ENCODE measurements around the gene GAREM1. TPM values are rescaled to one million over a fixed set of nuclear protein-coding genes. Genes with fewer than 3 reads are reported as not detected.

Gene GAREM1
- total and polyA plus RNA-seq, 12 donors: 3.5 to 69.5 (median 23.0) TPM

DNA sequence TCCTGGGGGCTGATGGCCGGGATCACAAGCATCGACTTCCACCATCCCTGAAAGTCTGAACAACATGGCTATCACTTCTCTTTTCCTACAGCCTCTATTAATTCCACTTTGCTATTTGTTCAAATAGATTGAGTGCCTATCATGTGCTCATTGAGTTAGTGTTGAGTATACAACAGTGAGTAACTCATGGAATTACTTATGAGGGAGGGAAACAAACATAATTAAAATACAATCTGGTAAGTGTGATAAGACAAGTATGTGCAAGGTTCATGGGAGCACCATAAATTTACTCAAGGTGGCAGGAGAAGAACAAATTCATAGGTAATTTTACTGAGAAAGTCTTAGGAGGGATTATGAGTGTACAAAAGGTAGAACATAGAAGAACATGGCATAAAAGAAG, 194.4 kb downstream of the GAREM1 start:
- no peak overlapping the region for H3K4me3 ChIP-seq
- no peaks in the 10 kb centered on the region for H3K36me3 ChIP-seq (replicated peaks in 1 of 2)
- no peak for DNase-seq
- H3K9me3 ChIP-seq (replicated peaks in 1 of 3): no peaks in the 10 kb centered on the region
- TF ChIP-seq, protein P1, sequence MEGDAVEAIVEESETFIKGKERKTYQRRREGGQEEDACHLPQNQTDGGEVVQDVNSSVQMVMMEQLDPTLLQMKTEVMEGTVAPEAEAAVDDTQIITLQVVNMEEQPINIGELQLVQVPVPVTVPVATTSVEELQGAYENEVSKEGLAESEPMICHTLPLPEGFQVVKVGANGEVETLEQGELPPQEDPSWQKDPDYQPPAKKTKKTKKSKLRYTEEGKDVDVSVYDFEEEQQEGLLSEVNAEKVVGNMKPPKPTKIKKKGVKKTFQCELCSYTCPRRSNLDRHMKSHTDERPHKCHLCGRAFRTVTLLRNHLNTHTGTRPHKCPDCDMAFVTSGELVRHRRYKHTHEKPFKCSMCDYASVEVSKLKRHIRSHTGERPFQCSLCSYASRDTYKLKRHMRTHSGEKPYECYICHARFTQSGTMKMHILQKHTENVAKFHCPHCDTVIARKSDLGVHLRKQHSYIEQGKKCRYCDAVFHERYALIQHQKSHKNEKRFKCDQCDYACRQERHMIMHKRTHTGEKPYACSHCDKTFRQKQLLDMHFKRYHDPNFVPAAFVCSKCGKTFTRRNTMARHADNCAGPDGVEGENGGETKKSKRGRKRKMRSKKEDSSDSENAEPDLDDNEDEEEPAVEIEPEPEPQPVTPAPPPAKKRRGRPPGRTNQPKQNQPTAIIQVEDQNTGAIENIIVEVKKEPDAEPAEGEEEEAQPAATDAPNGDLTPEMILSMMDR (IDR thresholded peaks at IDR 0.05): no peak
- TF ChIP-seq POLR2A (IDR thresholded peaks at IDR 0.05): no peak
- intact Hi-C loops (cut with DNase I): no loop called here
- 95 to 98% (median 97%) methylated on average over 2 of the region's 2 CpGs for WGBS, 4 donors
- H3K27me3 ChIP-seq: no peaks in the 10 kb centered on the region
- H3K27ac ChIP-seq: no peak overlapping the region
- peaks cover 0 to 12% of the 10 kb centered on the region in 2 donors for H3K4me1 ChIP-seq (replicated peaks in 1 of 2)

DNA sequence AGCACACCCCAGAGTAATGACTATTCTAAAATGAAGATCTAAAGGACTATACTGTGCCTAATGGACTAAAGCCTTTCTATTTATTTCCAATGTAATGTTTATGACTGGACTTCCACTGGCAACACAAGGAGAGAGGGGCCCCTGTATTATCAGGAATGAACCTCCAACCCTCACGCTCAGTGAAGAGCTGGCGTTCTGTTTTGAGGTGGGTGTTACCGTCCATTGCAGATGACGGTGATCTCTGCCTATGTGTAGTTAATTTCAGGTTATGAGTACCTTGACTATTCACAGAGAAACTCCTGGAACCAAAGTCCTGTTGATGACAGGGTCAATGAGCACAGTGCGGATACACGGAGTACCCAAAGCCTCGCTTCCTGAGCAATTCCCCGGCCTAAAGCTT, 195.5 kb downstream of the GAREM1 start:
- Histone ChIP-seq H3K4me1 (replicated peaks in 1 of 2) (peaks cover 0 to 12% of the 10 kb centered on the region in 2 donors), H3K36me3 (replicated peaks in 1 of 2) (no peaks in the 10 kb centered on the region), H3K4me3 (no peak overlapping the region), H3K27me3 (no peaks in the 10 kb centered on the region), H3K27ac (no peak overlapping the region), H3K9me3 (replicated peaks in 1 of 3) (no peaks in the 10 kb centered on the region)
- intact Hi-C loops (cut with DNase I): no loop called here
- 97 to 100% (median 99%) methylated on average over 8 of the region's 8 CpGs for WGBS, 4 donors
- DNase-seq: no peak
- TF ChIP-seq POLR2A (IDR thresholded peaks at IDR 0.05): no peak
- TF ChIP-seq, protein P1 (IDR thresholded peaks at IDR 0.05): no peak

DNA sequence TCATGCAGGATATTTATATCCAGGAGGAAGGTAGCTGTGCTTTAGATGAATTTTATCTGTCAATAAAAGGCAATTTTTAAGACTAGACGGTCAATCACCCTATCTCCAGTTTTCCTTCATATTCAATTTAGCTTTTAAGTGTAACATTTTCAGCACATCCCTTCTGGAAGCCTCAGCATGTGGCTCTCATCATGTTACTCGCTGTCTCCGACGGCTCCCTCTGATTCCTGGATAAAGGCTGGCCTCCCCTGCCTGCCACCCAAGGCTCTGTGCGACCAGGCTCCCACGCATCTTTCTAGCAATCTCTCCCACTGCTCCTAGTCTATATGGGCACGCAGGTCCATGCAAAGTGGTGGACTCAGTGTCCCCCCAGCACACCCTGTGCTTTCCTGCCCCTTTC, 196.4 kb downstream of the GAREM1 start:
- Histone ChIP-seq H3K27ac (no peak overlapping the region), H3K36me3 (replicated peaks in 1 of 2) (peaks cover 0 to 8% of the 10 kb centered on the region in 2 donors), H3K4me3 (no peak overlapping the region), H3K9me3 (replicated peaks in 1 of 3) (no peaks in the 10 kb centered on the region), H3K4me1 (replicated peaks in 1 of 2) (peaks cover 0 to 12% of the 10 kb centered on the region in 2 donors), H3K27me3 (no peaks in the 10 kb centered on the region)
- intact Hi-C loops (cut with DNase I): loop anchor here (5.0 kb wide), 1 partner anchor 198 kb away; the partner anchor contains the start of gene GAREM1 (in 2 of the 2)
- WGBS, 4 donors: 88 to 97% (median 93%) methylated on average over 7 of the region's 7 CpGs
- no peak for DNase-seq
- TF ChIP-seq POLR2A (IDR thresholded peaks at IDR 0.05): no peak
- TF ChIP-seq, protein P1 (IDR thresholded peaks at IDR 0.05): no peak

DNA sequence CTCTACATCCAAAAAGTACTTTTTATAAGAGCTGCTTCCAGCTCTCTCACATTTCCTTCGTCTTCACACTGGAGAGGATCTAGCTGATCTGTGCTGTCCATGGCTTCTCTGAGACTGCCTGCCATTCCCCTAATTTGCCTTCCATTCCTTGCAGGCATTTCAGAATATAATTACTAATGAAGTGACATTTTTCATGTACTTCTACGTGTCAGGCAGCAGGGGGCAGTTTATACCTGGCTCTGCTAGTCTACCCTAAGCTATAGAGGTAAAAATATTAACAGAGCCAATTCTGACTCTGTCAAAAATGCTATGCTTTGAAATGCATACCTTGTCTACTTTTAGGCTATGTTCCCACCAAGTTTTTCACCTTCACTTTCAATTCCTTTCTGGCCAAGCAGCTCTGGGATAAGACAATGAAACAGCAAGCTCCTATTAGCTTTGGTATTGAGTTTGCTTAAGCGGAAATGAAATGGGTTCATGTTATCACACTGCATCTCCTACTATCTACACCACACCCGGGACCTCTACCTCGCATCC, 198.9 kb downstream of the GAREM1 start:
- intact Hi-C loops (cut with DNase I): loop anchor here (5.0 kb wide), 1 partner anchor 201 kb away; the partner anchor contains the start of gene GAREM1 (in 2 of the 2)
- H3K4me1 ChIP-seq (replicated peaks in 1 of 2): no peaks in the 10 kb centered on the region
- no peak for TF ChIP-seq POLR2A (IDR thresholded peaks at IDR 0.05)
- TF ChIP-seq, protein P1 (IDR thresholded peaks at IDR 0.05): peak; percentile 53 to 80 (median 70)
- H3K27me3 ChIP-seq: no peaks in the 10 kb centered on the region
- H3K4me3 ChIP-seq: no peak overlapping the region
- H3K9me3 ChIP-seq (replicated peaks in 1 of 3): no peaks in the 10 kb centered on the region
- peaks cover 0 to 26% of the 10 kb centered on the region in 2 donors for H3K36me3 ChIP-seq (replicated peaks in 1 of 2)
- no peak overlapping the region for H3K27ac ChIP-seq
- 52 to 60% (median 53%) methylated on average over 5 of the region's 5 CpGs for WGBS, 4 donors
- peak in 4 of 7 donors; percentile 15 to 48 (median 36) for DNase-seq
